Common myeloid progenitor, CD34-positive (primary cell): ENCODE data around the gene PAGE3. TPM values are rescaled to one million over a fixed set of nuclear protein-coding genes. Genes with fewer than 3 reads are reported as not detected.

Experiments
- CTCF ChIA-PET: fragments of 350-600 bp; sonication (Branson Sonifier 250); formaldehyde crosslinking; loops from one replicate; lab custom pipeline; 2021; ENCODE audit warnings: antibody characterized with exemption; lab: Charles Lee
- POLR2A ChIA-PET: fragments of 350-600 bp; sonication (Branson Sonifier 250); formaldehyde crosslinking; loops from one replicate; lab custom pipeline; 2021; ENCODE audit warnings: antibody characterized with exemption; lab: Charles Lee
- DNase-seq, 3 donors: peaks; one replicate each; pipeline versions ENCODE4 v3.0.0 to v3.0.0-alpha.2; 2013
- H3K27ac ChIP-seq, 2 experiments: 1 replicate in 1 of 2; 2 replicates in 1 of 2; pipeline ENCODE4 v1.7.0; 2013; ENCODE audit warnings: inconsistent platforms in 2 of 2, low read length in 2 of 2, mild to moderate bottlenecking in 2 of 2, low read depth in 1 of 2, moderate library complexity in 1 of 2; ENCODE audit not compliant: severe bottlenecking in 2 of 2, insufficient read depth in 1 of 2, poor library complexity in 1 of 2
- H3K27me3 ChIP-seq, 5 experiments: replicated peaks in 2 of 5; 1 replicate in 3 of 5; 2 replicates in 2 of 5; pipeline versions ENCODE4 v1.6.1 to v1.7.0; 2013; ENCODE audit warnings: low read length in 4 of 5, mild to moderate bottlenecking in 2 of 5, moderate library complexity in 2 of 5, inconsistent platforms in 1 of 5; ENCODE audit not compliant: insufficient read depth in 5 of 5, control insufficient read depth in 4 of 5
- H3K36me3 ChIP-seq, 4 experiments: 1 replicate in 2 of 4; 2 replicates in 2 of 4; pipeline versions ENCODE4 v1.6.1 to v1.7.0; 2013; ENCODE audit warnings: low read length in 3 of 4, control low read depth in 1 of 4, mild to moderate bottlenecking in 1 of 4; ENCODE audit not compliant: control insufficient read depth in 4 of 4, insufficient read depth in 4 of 4
- H3K4me1 ChIP-seq, 4 experiments: 1 replicate in 3 of 4; 2 replicates in 1 of 4; pipeline versions ENCODE4 v1.6.1 to v1.7.1; 2013; ENCODE audit warnings: low read length in 3 of 4, mild to moderate bottlenecking in 3 of 4, control low read depth in 1 of 4, inconsistent platforms in 1 of 4, moderate library complexity in 1 of 4; ENCODE audit not compliant: control insufficient read depth in 4 of 4, insufficient read depth in 4 of 4; ENCODE audit errors: control extremely low read depth in 1 of 4
- H3K4me3 ChIP-seq, 7 experiments: 1 replicate in 4 of 7; 2 replicates in 3 of 7; pipeline versions ENCODE4 v1.5.1 to v1.7.0; 2013; ENCODE audit warnings: mild to moderate bottlenecking in 7 of 7, low read length in 6 of 7, moderate library complexity in 6 of 7, inconsistent platforms in 2 of 7, low read depth in 2 of 7, control low read depth in 1 of 7; ENCODE audit not compliant: insufficient read depth in 4 of 7, control insufficient read depth in 1 of 7; ENCODE audit errors: extremely low read depth in 1 of 7
- H3K9me3 ChIP-seq, 5 experiments: 1 replicate in 4 of 5; 2 replicates in 1 of 5; pipeline versions ENCODE4 v1.6.1 to v1.7.1; 2013; ENCODE audit warnings: low read length in 4 of 5, mild to moderate bottlenecking in 2 of 5, inconsistent platforms in 1 of 5, low read depth in 1 of 5, moderate library complexity in 1 of 5; ENCODE audit not compliant: control insufficient read depth in 4 of 5, insufficient read depth in 2 of 5; ENCODE audit errors: control extremely low read depth in 1 of 5
- WGBS: methylation state at CpG from one replicate; pipeline ENCODE4 v1.1.5; 2013; ENCODE audit not compliant: insufficient coverage; 5-methylcytosine and 5-hydroxymethylcytosine counted together
- polyA plus RNA-seq: library from polyadenylated mRNA; unstranded; fragments of 120-200 nt; gene quantifications from one replicate; pipeline ENCODE4 v1.2.1, GENCODE V29; 2013

Gene PAGE3
- not detected for polyA plus RNA-seq

- Histone ChIP-seq H3K36me3 (no peaks in the 10 kb centered on the region), H3K9me3 (no peaks in the 10 kb centered on the region), H3K4me1 (no peaks in the 10 kb centered on the region), H3K27me3 (no peaks in the 10 kb centered on the region), H3K4me3 (no peak within 1 kb of the TSS), H3K27ac (no peak within 1 kb of the TSS)
- ChIA-PET POLR2A (no interaction called here), CTCF (no interaction called here)
- WGBS = 95% methylated on average over 4 of the region's 5 CpGs
- no peak for DNase-seq
These were observed at the start of gene PAGE3 for GRCh38 chrX:55264816-55265215. PAGE3 (minus strand) TSS chrX:55264916; CDS start chrX:55263903, 1,013 bp downstream.

GRCh38 chrX:55312655-55313054 is 47.9 kb upstream of the PAGE3 start:
- no peak overlapping the region for H3K27ac ChIP-seq
- DNase-seq = no peak
- H3K27me3 ChIP-seq = no peaks in the 10 kb centered on the region
- CTCF ChIA-PET = no interaction called here
- no peak overlapping the region for H3K4me3 ChIP-seq
- no peaks in the 10 kb centered on the region for H3K36me3 ChIP-seq
- no peaks in the 10 kb centered on the region for H3K4me1 ChIP-seq
- POLR2A ChIA-PET = no interaction called here
- no peaks in the 10 kb centered on the region for H3K9me3 ChIP-seq

GRCh38 chrX:55290963-55291362 is 26.2 kb upstream of the PAGE3 start:
- DNase-seq = no peak
- ChIA-PET CTCF (no interaction called here), POLR2A (no interaction called here)
- no peaks in the 10 kb centered on the region for H3K27me3 ChIP-seq
- H3K4me1 ChIP-seq = no peaks in the 10 kb centered on the region
- H3K4me3 ChIP-seq = no peak overlapping the region
- no CpG with 5 or more reads among the region's 3 CpGs for WGBS
- peaks cover 0 to 1% (median 0%) of the 10 kb centered on the region in 5 experiments for H3K9me3 ChIP-seq
- no peak overlapping the region for H3K27ac ChIP-seq
- H3K36me3 ChIP-seq = no peaks in the 10 kb centered on the region

GRCh38 chrX:55279832-55280231 is 15.1 kb upstream of the PAGE3 start:
- H3K4me3 ChIP-seq = no peak overlapping the region

GRCh38 chrX:55260806-55261205 is 3.9 kb downstream of the PAGE3 start:
- POLR2A ChIA-PET = no interaction called here
- no peak overlapping the region for H3K4me3 ChIP-seq

More at GRCh38 chrX:55279832-55280231, 15.1 kb upstream of the PAGE3 start:
- Histone ChIP-seq H3K9me3 (no peaks in the 10 kb centered on the region), H3K27me3 (peaks cover 0 to 4% (median 0%) of the 10 kb centered on the region in 5 experiments), H3K27ac (no peak overlapping the region), H3K36me3 (no peaks in the 10 kb centered on the region), H3K4me1 (no peaks in the 10 kb centered on the region)
- DNase-seq = no peak
- ChIA-PET POLR2A (no interaction called here), CTCF (no interaction called here)
- 86% methylated on average over 6 of the region's 10 CpGs for WGBS

GRCh38 chrX:55253528-55253927 is 11.2 kb downstream of the PAGE3 start:
- POLR2A ChIA-PET = no interaction called here

More at GRCh38 chrX:55260806-55261205, 3.9 kb downstream of the PAGE3 start:
- CTCF ChIA-PET = no interaction called here
- Histone ChIP-seq H3K9me3 (no peaks in the 10 kb centered on the region), H3K36me3 (no peaks in the 10 kb centered on the region), H3K4me1 (no peaks in the 10 kb centered on the region), H3K27ac (no peak overlapping the region), H3K27me3 (no peaks in the 10 kb centered on the region)
- no peak for DNase-seq
- WGBS = no CpG with 5 or more reads among the region's 2 CpGs

GRCh38 chrX:55240788-55241340 is 23.9 kb downstream of the PAGE3 start:
- Histone ChIP-seq H3K27me3 (no peaks in the 10 kb centered on the region), H3K36me3 (no peaks in the 10 kb centered on the region), H3K27ac (no peak overlapping the region), H3K4me1 (no peaks in the 10 kb centered on the region), H3K9me3 (no peaks in the 10 kb centered on the region), H3K4me3 (no peak overlapping the region)
- ChIA-PET POLR2A (no interaction called here), CTCF (no interaction called here)
- 75% methylated on average over 5 of the region's 6 CpGs for WGBS
- no peak for DNase-seq

More at GRCh38 chrX:55253528-55253927, 11.2 kb downstream of the PAGE3 start:
- H3K36me3 ChIP-seq = no peaks in the 10 kb centered on the region
- DNase-seq = no peak
- H3K27me3 ChIP-seq = no peaks in the 10 kb centered on the region
- H3K4me1 ChIP-seq = no peaks in the 10 kb centered on the region
- H3K4me3 ChIP-seq = no peak overlapping the region
- no peaks in the 10 kb centered on the region for H3K9me3 ChIP-seq
- H3K27ac ChIP-seq = no peak overlapping the region
- CTCF ChIA-PET = no interaction called here
